WTC11 (cell line): ENCODE measurements around the gene IGFL4. TPM values are rescaled to one million over a fixed set of nuclear protein-coding genes. Genes with fewer than 3 reads are reported as not detected.

Experiments
- ATAC-seq: fragments of 200-7000 bp; cut with Tn5 transposase; 2 replicates; pipeline ENCODE4 v1.10.0; 2021; ENCODE audit warnings: mild to moderate bottlenecking, moderate library complexity
- CTCF ChIA-PET: fragments of 300-600 bp; sonication (Branson Sonifier 250); formaldehyde crosslinking; loops from one replicate; lab custom pipeline; 2021; ENCODE audit warnings: antibody characterized with exemption; lab: Charles Lee
- POLR2A ChIA-PET: fragments of 350-600 bp; sonication (Branson Sonifier 250); formaldehyde crosslinking; loops from one replicate; lab custom pipeline; 2021; ENCODE audit warnings: antibody characterized with exemption; lab: Charles Lee
- DNase-seq: peaks from one replicate; pipeline ENCODE4 v3.0.0; 2021; ENCODE audit warnings: low spot score
- H3K27ac Mint-ChIP-seq: 2 replicates; pipeline ENCODE4 v1.8.0; 2021; ENCODE audit warnings: mixed read lengths
- H3K27me3 Mint-ChIP-seq: 2 replicates; pipeline ENCODE4 v1.8.0; 2021; ENCODE audit warnings: low read depth, mild to moderate bottlenecking, moderate library complexity, mixed read lengths
- H3K36me3 Mint-ChIP-seq: 2 replicates; pipeline ENCODE4 v1.8.0; 2021; ENCODE audit warnings: mixed read lengths
- H3K4me1 Mint-ChIP-seq: 2 replicates; pipeline ENCODE4 v1.8.0; 2022; ENCODE audit warnings: mixed read lengths
- H3K4me3 Mint-ChIP-seq: 2 replicates; pipeline ENCODE4 v1.8.0; 2021; ENCODE audit warnings: mild to moderate bottlenecking, moderate library complexity, mixed read lengths
- H3K9me3 Mint-ChIP-seq: 2 replicates; pipeline ENCODE4 v1.8.0; 2021; ENCODE audit warnings: mixed read lengths
- CBFB ChIP-seq: sonication (generic); formaldehyde crosslinking; IDR thresholded peaks from 2 replicates; pipeline ENCODE4 v1.8.1; 2022; ENCODE audit warnings: mild to moderate bottlenecking, low read depth, missing genetic modification reagents
- CREB1 ChIP-seq: sonication (generic); formaldehyde crosslinking; IDR thresholded peaks from 2 replicates; pipeline ENCODE4 v1.8.0; 2023; ENCODE audit warnings: mild to moderate bottlenecking, missing genetic modification reagents
- E2F1 ChIP-seq: sonication (generic); formaldehyde crosslinking; IDR thresholded peaks from 2 replicates; pipeline ENCODE4 v1.8.0; 2022; ENCODE audit warnings: mild to moderate bottlenecking, missing genetic modification reagents
- ELF4 ChIP-seq: sonication (generic); formaldehyde crosslinking; IDR thresholded peaks from 2 replicates; pipeline ENCODE4 v1.8.1; 2022; ENCODE audit warnings: low read depth, mild to moderate bottlenecking, moderate library complexity, missing genetic modification reagents
- GRHL2 ChIP-seq: fragments of 250-450 bp; sonication (Bioruptor Pico); IDR thresholded peaks from 2 replicates; pipeline ENCODE4 v1.8.0; 2022; ENCODE audit warnings: mild to moderate bottlenecking, moderate library complexity; ENCODE audit not compliant: insufficient replicate concordance, severe bottlenecking
- GTF2I ChIP-seq: fragments of 250-450 bp; sonication (Bioruptor Pico); conservative IDR thresholded peaks from 2 replicates; pipeline ENCODE4 v1.4.0; 2021; ENCODE audit warnings: mild to moderate bottlenecking
- HMGA2 ChIP-seq: fragments of 250-450 bp; sonication (Bioruptor Pico); IDR thresholded peaks from 2 replicates; pipeline ENCODE4 v1.4.0; 2021; ENCODE audit warnings: mild to moderate bottlenecking, moderate library complexity
- IRF2 ChIP-seq: sonication (generic); formaldehyde crosslinking; IDR thresholded peaks from 2 replicates; pipeline ENCODE4 v1.8.0; 2022; ENCODE audit warnings: low read depth, missing genetic modification reagents, borderline replicate concordance
- KAT7 ChIP-seq: sonication (generic); formaldehyde crosslinking; IDR thresholded peaks from 2 replicates; pipeline ENCODE4 v1.8.1; 2023; ENCODE audit warnings: missing genetic modification reagents, mild to moderate bottlenecking, borderline replicate concordance
- MXD4 ChIP-seq: fragments of 250-450 bp; sonication (Bioruptor Pico); IDR thresholded peaks from 2 replicates; pipeline ENCODE4 v1.8.0; 2021; ENCODE audit warnings: mild to moderate bottlenecking, moderate library complexity, borderline replicate concordance
- MYBL2 ChIP-seq: sonication (generic); formaldehyde crosslinking; IDR thresholded peaks from 2 replicates; pipeline ENCODE4 v1.8.1; 2023; ENCODE audit warnings: mild to moderate bottlenecking, moderate library complexity, missing genetic modification reagents
- NFATC4 ChIP-seq: fragments of 250-450 bp; sonication (Bioruptor Pico); IDR thresholded peaks from 2 replicates; pipeline ENCODE4 v1.9.0; 2021; ENCODE audit warnings: mild to moderate bottlenecking
- OVOL2 ChIP-seq: fragments of 250-450 bp; sonication (Bioruptor Pico); IDR thresholded peaks from 2 replicates; pipeline ENCODE4 v1.9.0; 2021; ENCODE audit warnings: mild to moderate bottlenecking, borderline replicate concordance
- PRDM15 ChIP-seq: sonication (generic); formaldehyde crosslinking; IDR thresholded peaks from 2 replicates; pipeline ENCODE4 v1.8.0; 2022; ENCODE audit warnings: missing genetic modification reagents
- RELA ChIP-seq: sonication (generic); formaldehyde crosslinking; IDR thresholded peaks from 2 replicates; pipeline ENCODE4 v1.8.1; 2022; ENCODE audit warnings: missing genetic modification reagents, mild to moderate bottlenecking, borderline replicate concordance
- SOX15 ChIP-seq: fragments of 250-450 bp; sonication (Bioruptor Pico); IDR thresholded peaks from 2 replicates; pipeline ENCODE4 v1.9.0; 2021; ENCODE audit warnings: mild to moderate bottlenecking
- TEAD1 ChIP-seq: sonication (generic); formaldehyde crosslinking; IDR thresholded peaks from 2 replicates; pipeline ENCODE4 v1.8.0; 2022; ENCODE audit warnings: mild to moderate bottlenecking, missing genetic modification reagents
- TEAD4 ChIP-seq: sonication (generic); formaldehyde crosslinking; IDR thresholded peaks from 2 replicates; pipeline ENCODE4 v1.8.0; 2022; ENCODE audit warnings: mild to moderate bottlenecking, missing genetic modification reagents
- ZNF232 ChIP-seq: sonication (generic); formaldehyde crosslinking; IDR thresholded peaks from 2 replicates; pipeline ENCODE4 v1.8.0; 2022; ENCODE audit warnings: mild to moderate bottlenecking, missing genetic modification reagents
- ZNF263 ChIP-seq: sonication (generic); formaldehyde crosslinking; IDR thresholded peaks from 2 replicates; pipeline ENCODE4 v1.8.1; 2022; ENCODE audit warnings: low read depth, mild to moderate bottlenecking, moderate library complexity, missing genetic modification reagents
- ZNF317 ChIP-seq: sonication (generic); formaldehyde crosslinking; IDR thresholded peaks from 2 replicates; pipeline ENCODE4 v1.8.1; 2023; ENCODE audit warnings: low read depth, mild to moderate bottlenecking, moderate library complexity, missing genetic modification reagents, borderline replicate concordance
- ZSCAN18 ChIP-seq: fragments of 250-450 bp; sonication (Bioruptor Pico); IDR thresholded peaks from 2 replicates; pipeline ENCODE4 v2.1.2; 2022; ENCODE audit warnings: mild to moderate bottlenecking, moderate library complexity
- total RNA-seq: library from RNA; stranded (reverse); gene quantifications from 3 replicates; pipeline ENCODE4 v1.2.3, GENCODE V29; 2021
- TF ChIP-seq, protein P1 (sequence below): sonication (generic); formaldehyde crosslinking; IDR thresholded peaks from 2 replicates; pipeline ENCODE4 v1.8.1; 2022; ENCODE audit warnings: mild to moderate bottlenecking, missing genetic modification reagents, moderate library complexity, borderline replicate concordance
- TF ChIP-seq, protein P2 (sequence below): sonication (generic); formaldehyde crosslinking; IDR thresholded peaks from 2 replicates; pipeline ENCODE4 v1.8.1; 2023; ENCODE audit warnings: mild to moderate bottlenecking, missing genetic modification reagents, moderate library complexity

Gene IGFL4
- total RNA-seq, 1 experiment from 2014 or later, result 0.20 TPM

GRCh38 chr19:46006411-46006810, 34.4 kb downstream of the IGFL4 start:
- CTCF ChIA-PET, result no interaction called here
- H3K4me3 Mint-ChIP-seq, result no peak overlapping the region
- no peak for ATAC-seq

GRCh38 chr19:46002678-46003275, 38.0 kb downstream of the IGFL4 start:
- H3K4me1 Mint-ChIP-seq, result peaks cover 18% of the 10 kb centered on the region
- H3K36me3 Mint-ChIP-seq, result peaks cover 18% of the 10 kb centered on the region
- POLR2A ChIA-PET, result interaction anchor here (0.5 kb wide), 1 partner anchor 53 kb away, joined by 6 read pairs; no protein-coding TSS in a partner anchor
- ATAC-seq (no peak), DNase-seq (no peak)
- CTCF ChIA-PET, result interaction anchor here (1.2 to 2.0 kb wide), 3 partner anchors 14 to 42 kb away, joined by 3 to 6 read pairs (median 3); no protein-coding TSS in a partner anchor
- H3K9me3 Mint-ChIP-seq, result no peaks in the 10 kb centered on the region
- no peak overlapping the region for H3K4me3 Mint-ChIP-seq
- H3K27me3 Mint-ChIP-seq, result peaks cover 6% of the 10 kb centered on the region; the same call in 1 of the 2 replicates
- H3K27ac Mint-ChIP-seq, result no peak overlapping the region
- TF ChIP-seq RELA (CRISPR knock-in tag), result no peak
- TF ChIP-seq, protein P1, sequence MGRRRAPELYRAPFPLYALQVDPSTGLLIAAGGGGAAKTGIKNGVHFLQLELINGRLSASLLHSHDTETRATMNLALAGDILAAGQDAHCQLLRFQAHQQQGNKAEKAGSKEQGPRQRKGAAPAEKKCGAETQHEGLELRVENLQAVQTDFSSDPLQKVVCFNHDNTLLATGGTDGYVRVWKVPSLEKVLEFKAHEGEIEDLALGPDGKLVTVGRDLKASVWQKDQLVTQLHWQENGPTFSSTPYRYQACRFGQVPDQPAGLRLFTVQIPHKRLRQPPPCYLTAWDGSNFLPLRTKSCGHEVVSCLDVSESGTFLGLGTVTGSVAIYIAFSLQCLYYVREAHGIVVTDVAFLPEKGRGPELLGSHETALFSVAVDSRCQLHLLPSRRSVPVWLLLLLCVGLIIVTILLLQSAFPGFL (CRISPR knock-in tag), result no peak
- TF ChIP-seq SOX15, result no peak
- TF ChIP-seq MYBL2 (CRISPR knock-in tag), result no peak
- TF ChIP-seq IRF2 (CRISPR knock-in tag), result no peak
- TF ChIP-seq OVOL2 (CRISPR knock-in tag), result no peak
- no peak for TF ChIP-seq HMGA2 (CRISPR knock-in tag)
- no peak for TF ChIP-seq PRDM15 (CRISPR knock-in tag)
- TF ChIP-seq ZNF317 (CRISPR knock-in tag), result no peak
- TF ChIP-seq ELF4, result no peak
- TF ChIP-seq E2F1 (CRISPR knock-in tag), result no peak
- no peak for TF ChIP-seq TEAD1 (CRISPR knock-in tag)
- TF ChIP-seq CBFB (CRISPR knock-in tag), result no peak
- TF ChIP-seq CREB1 (CRISPR knock-in tag), result no peak
- TF ChIP-seq MXD4 (CRISPR knock-in tag), result no peak

More at GRCh38 chr19:46006411-46006810, 34.4 kb downstream of the IGFL4 start:
- TF ChIP-seq ZSCAN18 (CRISPR knock-in tag) (no peak), TEAD4 (no peak), ZNF263 (no peak), GRHL2 (CRISPR knock-in tag) (no peak), GTF2I (CRISPR knock-in tag) (no peak), KAT7 (CRISPR knock-in tag) (no peak), NFATC4 (CRISPR knock-in tag) (no peak), SOX15 (no peak), E2F1 (CRISPR knock-in tag) (no peak), ZNF232 (CRISPR knock-in tag) (no peak), ELF4 (no peak)
- TF ChIP-seq, protein P2, sequence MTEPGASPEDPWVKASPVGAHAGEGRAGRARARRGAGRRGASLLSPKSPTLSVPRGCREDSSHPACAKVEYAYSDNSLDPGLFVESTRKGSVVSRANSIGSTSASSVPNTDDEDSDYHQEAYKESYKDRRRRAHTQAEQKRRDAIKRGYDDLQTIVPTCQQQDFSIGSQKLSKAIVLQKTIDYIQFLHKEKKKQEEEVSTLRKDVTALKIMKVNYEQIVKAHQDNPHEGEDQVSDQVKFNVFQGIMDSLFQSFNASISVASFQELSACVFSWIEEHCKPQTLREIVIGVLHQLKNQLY (CRISPR knock-in tag), result no peak
- TF ChIP-seq, all 79 proteins: peak for 0
- POLR2A ChIA-PET, result no interaction called here
- H3K9me3 Mint-ChIP-seq, result no peaks in the 10 kb centered on the region
- H3K4me1 Mint-ChIP-seq, result no peaks in the 10 kb centered on the region; the same call in 1 of the 2 replicates
- no peak overlapping the region for H3K27ac Mint-ChIP-seq
- no peak for DNase-seq
- H3K36me3 Mint-ChIP-seq, result peaks cover 21% of the 10 kb centered on the region
- no peaks in the 10 kb centered on the region for H3K27me3 Mint-ChIP-seq
